H9 (cell line): ENCODE results near the gene WDR70. TPM values are rescaled to one million over a fixed set of nuclear protein-coding genes. Genes with fewer than 3 reads are reported as not detected.
"Not testable (repeated sequence)": the region's sequence is repeated elsewhere in the genome, so short reads cannot be mapped to it uniquely, and the experiment has no call there.

ENCODE experiments used
- DNase-seq: peaks from one replicate; pipeline ENCODE4 v3.0.0-alpha.2; 2017
- H2AFZ ChIP-seq: one replicate; pipeline ENCODE4 v1.6.1; 2013; ENCODE audit warnings: mild to moderate bottlenecking, low read length, control low read depth, moderate library complexity
- H2AK5ac ChIP-seq: 2 replicates; pipeline ENCODE4 v1.6.1; 2013; ENCODE audit warnings: low read length, control low read depth, mixed read lengths; ENCODE audit not compliant: insufficient read length
- H2BK120ac ChIP-seq: one replicate; pipeline ENCODE4 v1.6.1; 2013; ENCODE audit warnings: low read depth, mild to moderate bottlenecking, low read length, control low read depth, inconsistent platforms; ENCODE audit not compliant: poor library complexity, severe bottlenecking
- H2BK12ac ChIP-seq: 2 replicates; pipeline ENCODE4 v1.6.1; 2013; ENCODE audit warnings: low read length, control low read depth, mixed read lengths, low read depth; ENCODE audit not compliant: insufficient read length
- H2BK15ac ChIP-seq: 2 replicates; pipeline ENCODE4 v1.6.1; 2013; ENCODE audit warnings: low read depth, low read length, control low read depth
- H2BK20ac ChIP-seq: one replicate; pipeline ENCODE4 v1.6.1; 2013; ENCODE audit warnings: low read depth, mild to moderate bottlenecking, low read length, control low read depth, inconsistent platforms; ENCODE audit not compliant: poor library complexity, severe bottlenecking
- H2BK5ac ChIP-seq: 2 replicates; pipeline ENCODE4 v1.6.1; 2013; ENCODE audit warnings: low read length, control low read depth, mixed read lengths; ENCODE audit not compliant: insufficient read length
- H3K14ac ChIP-seq: 2 replicates; pipeline ENCODE4 v1.6.1; 2013; ENCODE audit warnings: low read length, control low read depth; ENCODE audit not compliant: insufficient read depth
- H3K18ac ChIP-seq: 2 replicates; pipeline ENCODE4 v1.6.1; 2013; ENCODE audit warnings: low read depth, mild to moderate bottlenecking, mixed read lengths, low read length, control low read depth; ENCODE audit not compliant: insufficient read length
- H3K23ac ChIP-seq: 2 replicates; pipeline ENCODE4 v1.6.1; 2013; ENCODE audit warnings: low read length, control low read depth, mixed read lengths, low read depth; ENCODE audit not compliant: insufficient read length
- H3K23me2 ChIP-seq: 2 replicates; pipeline ENCODE4 v1.6.1; 2013; ENCODE audit warnings: low read depth, mild to moderate bottlenecking, mixed read lengths, low read length, control low read depth; ENCODE audit not compliant: insufficient read length, poor library complexity, severe bottlenecking
- H3K27ac ChIP-seq: 2 replicates; pipeline ENCODE4 v1.5.1; 2013; ENCODE audit warnings: low read length, control low read depth, mixed read lengths, low read depth; ENCODE audit not compliant: insufficient read length
- H3K27me3 ChIP-seq: 2 replicates; pipeline ENCODE4 v1.6.1; 2013; ENCODE audit warnings: low read length, control low read depth, inconsistent platforms; ENCODE audit not compliant: insufficient read depth
- H3K4ac ChIP-seq: 2 replicates; pipeline ENCODE4 v1.6.1; 2013; ENCODE audit warnings: low read depth, mild to moderate bottlenecking, control low read depth, inconsistent platforms, low read length, moderate library complexity
- H3K4me1 ChIP-seq: 2 replicates; pipeline ENCODE4 v1.6.1; 2013; ENCODE audit warnings: low read length, control low read depth, inconsistent platforms; ENCODE audit not compliant: insufficient read depth
- H3K4me2 ChIP-seq: 2 replicates; pipeline ENCODE4 v1.6.1; 2013; ENCODE audit warnings: low read length, control low read depth, mixed read lengths; ENCODE audit not compliant: insufficient read length, insufficient read depth
- H3K56ac ChIP-seq: 2 replicates; pipeline ENCODE4 v1.6.1; 2013; ENCODE audit warnings: low read depth, mild to moderate bottlenecking, mixed read lengths, low read length, control low read depth; ENCODE audit not compliant: insufficient read length
- H3K79me1 ChIP-seq: 2 replicates; pipeline ENCODE4 v1.6.1; 2013; ENCODE audit warnings: low read depth, mild to moderate bottlenecking, moderate library complexity, low read length, control low read depth, inconsistent platforms; ENCODE audit not compliant: insufficient read depth, poor library complexity, severe bottlenecking
- H3K79me2 ChIP-seq: 2 replicates; pipeline ENCODE4 v1.6.1; 2013; ENCODE audit warnings: low read length, control low read depth, inconsistent platforms; ENCODE audit not compliant: insufficient read depth
- H3K9ac ChIP-seq: 2 replicates; pipeline ENCODE4 v1.6.1; 2013; ENCODE audit warnings: low read length, control low read depth, mixed read lengths; ENCODE audit not compliant: insufficient read length; ENCODE audit errors: extremely low read depth
- H3K9me3 ChIP-seq: one replicate; pipeline ENCODE4 v1.6.1; 2013; ENCODE audit warnings: low read depth, low read length, inconsistent platforms; ENCODE audit not compliant: control insufficient read depth
- H3T11ph ChIP-seq: one replicate; pipeline ENCODE4 v1.6.1; 2013; ENCODE audit warnings: mild to moderate bottlenecking, low read length, control low read depth, inconsistent platforms
- H4K20me1 ChIP-seq: one replicate; pipeline ENCODE4 v1.6.1; 2013; ENCODE audit not compliant: control insufficient read depth, insufficient read length, insufficient read depth
- H4K5ac ChIP-seq: 2 replicates; pipeline ENCODE4 v1.6.1; 2013; ENCODE audit warnings: low read depth, mild to moderate bottlenecking, mixed read lengths, low read length, control low read depth; ENCODE audit not compliant: insufficient read length
- H4K8ac ChIP-seq: replicated peaks from 2 replicates; pipeline ENCODE4 v1.6.1; 2013; ENCODE audit warnings: low read length, control low read depth, mixed read lengths, low read depth; ENCODE audit not compliant: insufficient read length
- H4K91ac ChIP-seq: 2 replicates; pipeline ENCODE4 v1.6.1; 2013; ENCODE audit warnings: low read depth, mild to moderate bottlenecking, moderate library complexity, mixed read lengths, low read length, control low read depth; ENCODE audit not compliant: insufficient read length
- H3K27ac Mint-ChIP-seq, 3 experiments: 2 replicates in 2 of 3; 3 replicates in 1 of 3; pipeline ENCODE4 v1.8.0; 2020 to 2021; ENCODE audit warnings: mixed read lengths in 3 of 3, mild to moderate bottlenecking in 1 of 3, moderate library complexity in 1 of 3
- H3K27me3 Mint-ChIP-seq: 2 replicates; pipeline ENCODE4 v1.8.0; 2021; ENCODE audit warnings: low read depth, mild to moderate bottlenecking, moderate library complexity, mixed read lengths
- H3K36me3 Mint-ChIP-seq, 3 experiments: 2 replicates in 2 of 3; 3 replicates in 1 of 3; pipeline ENCODE4 v1.8.0; 2020 to 2021; ENCODE audit warnings: low read depth in 3 of 3, mixed read lengths in 3 of 3; ENCODE audit not compliant: insufficient read depth in 1 of 3
- H3K4me1 Mint-ChIP-seq, 2 experiments: 2 replicates each; pipeline ENCODE4 v1.8.0; 2020; ENCODE audit warnings: mixed read lengths in 2 of 2
- H3K4me3 Mint-ChIP-seq, 2 experiments: 2 replicates in 1 of 2; 3 replicates in 1 of 2; pipeline ENCODE4 v1.8.0; 2020 to 2021; ENCODE audit warnings: mild to moderate bottlenecking in 2 of 2, mixed read lengths in 2 of 2, moderate library complexity in 1 of 2
- H3K9me3 Mint-ChIP-seq, 2 experiments: 2 replicates in 1 of 2; 3 replicates in 1 of 2; pipeline ENCODE4 v1.8.0; 2020; ENCODE audit warnings: mild to moderate bottlenecking in 2 of 2, mixed read lengths in 2 of 2, moderate library complexity in 1 of 2
- CTCF ChIP-seq: fragments of 200-600 bp; sonication (generic); conservative IDR thresholded peaks from 3 replicates; pipeline ENCODE4 v1.8.0; 2021; ENCODE audit warnings: antibody characterized with exemption, mild to moderate bottlenecking
- WGBS: extraction: QIAGEN DNeasy Blood & Tissue Kit; methylation state at CpG from one replicate; pipeline ENCODE4 v1.1.7; 2013; ENCODE audit warnings: missing lambda C conversion rate, low lambda C conversion rate, mixed read lengths; ENCODE audit not compliant: insufficient read length; ENCODE audit errors: extremely low coverage; 5-methylcytosine and 5-hydroxymethylcytosine counted together
- total RNA-seq: library from RNA; stranded (reverse); gene quantifications from 2 replicates; pipeline ENCODE4 v1.2.1, GENCODE V29; 2021

WDR70 gene
- total RNA-seq, 1 experiment from 2014 or later: 38.1 TPM

GRCh38 chr5:37619353-37619752 is 240.2 kb downstream of the WDR70 start:
- no peak for DNase-seq

GRCh38 chr5:37622354-37622753 is 243.2 kb downstream of the WDR70 start:
- H3K14ac ChIP-seq, H3K4me3 Mint-ChIP-seq, H2BK120ac ChIP-seq, H3K23ac ChIP-seq, H2BK12ac ChIP-seq, H2AFZ ChIP-seq, H3K27ac ChIP-seq, H2BK20ac ChIP-seq, H3K9ac ChIP-seq, H3T11ph ChIP-seq, H3K4me1 ChIP-seq, H3K4me1 Mint-ChIP-seq, H3K27me3 ChIP-seq, H2BK5ac ChIP-seq, H3K27me3 Mint-ChIP-seq, H2BK15ac ChIP-seq, H3K4ac ChIP-seq, H3K18ac ChIP-seq, H3K9me3 Mint-ChIP-seq, H4K91ac ChIP-seq, H3K27ac Mint-ChIP-seq, H3K4me2 ChIP-seq, H4K5ac ChIP-seq, H3K79me1 ChIP-seq, H3K23me2 ChIP-seq, H3K9me3 ChIP-seq, H3K79me2 ChIP-seq, H4K8ac ChIP-seq, H3K56ac ChIP-seq, DNase-seq, H2AK5ac ChIP-seq, H3K36me3 Mint-ChIP-seq, H4K20me1 ChIP-seq: not testable (repeated sequence)
- no CpG with 5 or more reads among the region's 2 CpGs for WGBS

More at GRCh38 chr5:37619353-37619752, 240.2 kb downstream of the WDR70 start:
- Histone ChIP-seq H3K9me3 (no peaks in the 10 kb centered on the region), H2BK5ac (no peak overlapping the region), H3T11ph (no peak overlapping the region), H4K5ac (no peak overlapping the region), H4K20me1 (no peaks in the 10 kb centered on the region), H3K4me1 (no peaks in the 10 kb centered on the region), H2BK12ac (no peak overlapping the region), H3K79me2 (no peaks in the 10 kb centered on the region), H3K27ac (no peak overlapping the region), H3K56ac (no peak overlapping the region), H3K4ac (no peak overlapping the region), H3K18ac (no peak overlapping the region), H2BK20ac (no peak overlapping the region), H3K9ac (no peak overlapping the region), H3K14ac (no peak overlapping the region), H4K91ac (no peak overlapping the region), H3K23ac (no peak overlapping the region), H4K8ac (no peak overlapping the region), H2AFZ (no peak overlapping the region), H3K79me1 (no peaks in the 10 kb centered on the region), H3K27me3 (no peaks in the 10 kb centered on the region), H3K23me2 (no peaks in the 10 kb centered on the region), H2BK120ac (no peak overlapping the region), H2AK5ac (no peak overlapping the region), H3K4me2 (no peak overlapping the region), H2BK15ac (no peak overlapping the region)
- Mint-ChIP-seq H3K27ac (no peak overlapping the region), H3K4me3 (no peak overlapping the region), H3K36me3 (peaks cover 0 to 5% (median 3%) of the 10 kb centered on the region in 3 experiments; a peak in 3 of 7 replicates), H3K27me3 (no peaks in the 10 kb centered on the region), H3K9me3 (no peaks in the 10 kb centered on the region; a peak in 1 of 5 replicates), H3K4me1 (no peaks in the 10 kb centered on the region)
- no peak for TF ChIP-seq CTCF
